Measurements from ENCODE around the gene CARD10. TPM values are rescaled to one million over a fixed set of nuclear protein-coding genes. Genes with fewer than 3 reads are reported as not detected.
"Not testable (repeated sequence)": the region's sequence is repeated elsewhere in the genome, so short reads cannot be mapped to it uniquely, and the experiment has no call there.

Gene CARD10
- total RNA-seq, 1 experiment from 2014 or later, result 26.5 TPM

GRCh38 chr22:37533995-37534394, 14.8 kb upstream of the CARD10 start:
- H3K36me3 Mint-ChIP-seq (ENCODE audit: insufficient read depth, unreplicated experiment), result no peaks in the 10 kb centered on the region
- no peak overlapping the region for H3K4me3 Mint-ChIP-seq (ENCODE audit: unreplicated experiment)
- Histone ChIP-seq H3K4me1 (peaks cover 1% of the 10 kb centered on the region), H3K9me3 (no peaks in the 10 kb centered on the region), H3K36me3 (ENCODE audit: control insufficient read depth, insufficient read depth, low read length) (no peaks in the 10 kb centered on the region), H3K4me3 (ENCODE audit: low read depth, low read length) (no peak overlapping the region), H3K27me3 (replicated peaks; ENCODE audit: control insufficient read depth, insufficient read depth, low read length) (no peaks in the 10 kb centered on the region)
- H3K27me3 Mint-ChIP-seq (ENCODE audit: insufficient read depth, unreplicated experiment), result no peaks in the 10 kb centered on the region
- no TSS peak for BruUV-seq (replicated peaks)
- no peak for TF ChIP-seq CTCF (IDR thresholded peaks at IDR 0.05; ENCODE audit: insufficient read depth in 1 of 2, low read depth in 1 of 2, low read length in 1 of 2, severe bottlenecking in 1 of 2, unreplicated experiment in 1 of 2)
- no peaks in the 10 kb centered on the region for H3K9me3 Mint-ChIP-seq (ENCODE audit: unreplicated experiment)
- CTCF ChIA-PET, result interaction anchor here (0.8 kb wide), 1 partner anchor 58 kb away, joined by 3 read pairs; no protein-coding TSS in a partner anchor
- intact Hi-C loops (cut with micrococcal nuclease; ENCODE audit: unreplicated experiment), result no loop called here
- no peak overlapping the region for H3K27ac Mint-ChIP-seq (ENCODE audit: unreplicated experiment)
- peaks cover 5% of the 10 kb centered on the region for H3K4me1 Mint-ChIP-seq (ENCODE audit: low read depth, unreplicated experiment)
- POLR2A ChIA-PET, result no interaction called here
- DNase-seq, result no peak

- Histone ChIP-seq H3K36me3 (ENCODE audit: control insufficient read depth, insufficient read depth, low read length) (no peaks in the 10 kb centered on the region), H3K27me3 (replicated peaks; ENCODE audit: control insufficient read depth, insufficient read depth, low read length) (no peaks in the 10 kb centered on the region), H3K9me3 (no peaks in the 10 kb centered on the region), H3K4me1 (peaks cover 15% of the 10 kb centered on the region), H3K4me3 (ENCODE audit: low read depth, low read length) (no peak overlapping the region)
- no peak for DNase-seq
- no peak for TF ChIP-seq CTCF (IDR thresholded peaks at IDR 0.05; ENCODE audit: insufficient read depth in 1 of 2, low read depth in 1 of 2, low read length in 1 of 2, severe bottlenecking in 1 of 2, unreplicated experiment in 1 of 2)
- no peak overlapping the region for H3K27ac Mint-ChIP-seq (ENCODE audit: unreplicated experiment)
- no peak overlapping the region for H3K4me3 Mint-ChIP-seq (ENCODE audit: unreplicated experiment)
- ChIA-PET POLR2A (interaction anchor here (0.6 kb wide), 1 partner anchor 70 kb away, joined by 6 read pairs; no protein-coding TSS in a partner anchor), CTCF (interaction anchor here (0.6 to 0.9 kb wide), 2 partner anchors 20 to 330 kb away, joined by 3 read pairs; no protein-coding TSS in a partner anchor)
- H3K27me3 Mint-ChIP-seq (ENCODE audit: insufficient read depth, unreplicated experiment), result no peaks in the 10 kb centered on the region
- BruUV-seq (replicated peaks), result no TSS peak
- intact Hi-C loops (cut with micrococcal nuclease; ENCODE audit: unreplicated experiment), result no loop called here
- no peaks in the 10 kb centered on the region for H3K9me3 Mint-ChIP-seq (ENCODE audit: unreplicated experiment)
- no peaks in the 10 kb centered on the region for H3K36me3 Mint-ChIP-seq (ENCODE audit: insufficient read depth, unreplicated experiment)
- peaks cover 7% of the 10 kb centered on the region for H3K4me1 Mint-ChIP-seq (ENCODE audit: low read depth, unreplicated experiment)
Observed at GRCh38 chr22:37529652-37530345, 10.6 kb upstream of the CARD10 start.

GRCh38 chr22:37527952-37528351, 8.7 kb upstream of the CARD10 start:
- peaks cover 20% of the 10 kb centered on the region for H3K4me1 ChIP-seq
- H3K9me3 Mint-ChIP-seq (ENCODE audit: unreplicated experiment); DNase-seq; H3K4me3 Mint-ChIP-seq (ENCODE audit: unreplicated experiment); H3K27me3 ChIP-seq (replicated peaks; ENCODE audit: control insufficient read depth, insufficient read depth, low read length); POLR2A ChIA-PET; intact Hi-C loops (cut with micrococcal nuclease; ENCODE audit: unreplicated experiment); BruUV-seq (replicated peaks); H3K4me3 ChIP-seq (ENCODE audit: low read depth, low read length); H3K4me1 Mint-ChIP-seq (ENCODE audit: low read depth, unreplicated experiment); H3K27ac Mint-ChIP-seq (ENCODE audit: unreplicated experiment); H3K9me3 ChIP-seq; H3K27me3 Mint-ChIP-seq (ENCODE audit: insufficient read depth, unreplicated experiment); H3K36me3 Mint-ChIP-seq (ENCODE audit: insufficient read depth, unreplicated experiment); H3K36me3 ChIP-seq (ENCODE audit: control insufficient read depth, insufficient read depth, low read length): not testable (repeated sequence)
- CTCF ChIA-PET, result interaction anchor here (0.5 to 1.0 kb wide), 3 partner anchors 26 to 346 kb away, joined by 3 to 5 read pairs (median 5); no protein-coding TSS in a partner anchor

- peaks cover 20% of the 10 kb centered on the region for H3K4me1 ChIP-seq
- CTCF ChIA-PET, result interaction anchor here (0.5 to 1.0 kb wide), 2 partner anchors 25 to 347 kb away, joined by 3 to 5 read pairs; no protein-coding TSS in a partner anchor
Observed at GRCh38 chr22:37527081-37527752, 8.0 kb upstream of the CARD10 start.

More at GRCh38 chr22:37527081-37527752, 8.0 kb upstream of the CARD10 start:
- H3K27me3 ChIP-seq (replicated peaks; ENCODE audit: control insufficient read depth, insufficient read depth, low read length); H3K36me3 ChIP-seq (ENCODE audit: control insufficient read depth, insufficient read depth, low read length); H3K36me3 Mint-ChIP-seq (ENCODE audit: insufficient read depth, unreplicated experiment); BruUV-seq (replicated peaks); H3K4me3 ChIP-seq (ENCODE audit: low read depth, low read length); H3K9me3 ChIP-seq; H3K4me3 Mint-ChIP-seq (ENCODE audit: unreplicated experiment); H3K27me3 Mint-ChIP-seq (ENCODE audit: insufficient read depth, unreplicated experiment); DNase-seq; intact Hi-C loops (cut with micrococcal nuclease; ENCODE audit: unreplicated experiment); H3K9me3 Mint-ChIP-seq (ENCODE audit: unreplicated experiment); H3K27ac Mint-ChIP-seq (ENCODE audit: unreplicated experiment): not testable (repeated sequence)
- POLR2A ChIA-PET, result interaction anchor here (0.8 kb wide), 1 partner anchor 15 kb away, joined by 4 read pairs; no protein-coding TSS in a partner anchor
- peaks cover 12% of the 10 kb centered on the region for H3K4me1 Mint-ChIP-seq (ENCODE audit: low read depth, unreplicated experiment)
